ENCODE measurements around the gene TNFAIP3.
"Not testable (repeated sequence)": the region's sequence is repeated elsewhere in the genome, so short reads cannot be mapped to it uniquely, and the experiment has no call there.

TNFAIP3 gene

DNA sequence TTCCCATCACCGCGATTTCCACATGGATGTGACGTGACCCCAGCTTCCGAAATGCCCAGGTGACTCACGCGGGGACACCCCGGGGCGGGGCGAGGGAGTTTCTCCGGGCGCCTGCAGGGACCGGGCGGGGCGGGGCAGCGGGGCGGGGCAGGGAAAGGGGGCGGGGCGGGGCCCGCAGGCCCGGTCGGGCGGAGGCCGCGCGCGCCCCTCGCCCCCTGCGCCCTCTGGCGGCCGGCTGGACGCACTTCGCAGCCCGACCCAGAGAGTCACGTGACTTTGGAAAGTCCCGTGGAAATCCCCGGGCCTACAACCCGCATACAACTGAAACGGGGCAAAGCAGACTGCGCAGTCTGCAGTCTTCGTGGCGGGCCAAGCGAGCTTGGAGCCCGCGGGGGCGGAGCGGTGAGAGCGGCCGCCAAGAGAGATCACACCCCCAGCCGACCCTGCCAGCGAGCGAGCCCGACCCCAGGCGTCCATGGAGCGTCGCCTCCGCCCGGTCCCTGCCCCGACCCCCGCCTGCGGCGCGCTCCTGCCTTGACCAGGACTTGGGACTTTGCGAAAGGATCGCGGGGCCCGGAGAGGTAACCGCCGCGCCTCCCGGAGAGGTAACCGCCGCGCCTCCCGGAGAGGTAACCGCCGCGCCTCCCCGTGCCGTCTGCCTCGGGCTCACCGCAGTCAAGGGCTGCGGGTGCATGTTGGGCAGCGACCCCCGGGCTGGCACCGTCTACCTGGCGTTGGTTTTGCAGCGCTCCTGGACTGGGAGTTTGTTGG lies at the start of gene TNFAIP3:
TSS of gene TNFAIP3 (plus strand) at position 346 of the 771 bp plus-strand sequence. CDS start 3,969 bp downstream, outside the sequence.
- peak; percentile 59 for DNase-seq

DNA sequence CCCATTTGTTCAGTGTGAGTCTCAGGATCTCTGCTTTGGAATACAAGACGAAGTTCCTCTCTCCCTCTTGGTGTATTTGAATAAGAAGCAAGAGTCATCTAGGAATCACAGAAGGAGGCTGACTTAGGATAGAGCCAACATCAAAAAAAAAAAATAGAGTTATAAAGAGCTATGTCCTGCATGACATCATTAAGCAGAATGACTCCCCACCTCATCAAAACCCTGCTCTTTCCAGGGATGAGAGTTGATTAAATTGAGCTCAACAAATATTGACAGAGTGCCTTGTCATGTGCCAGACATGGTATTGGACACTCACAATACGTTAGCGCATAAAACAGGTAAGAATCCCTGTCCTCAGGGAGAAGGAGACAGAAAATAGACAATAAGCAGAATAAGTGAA lies 48.6 kb upstream of the TNFAIP3 start:
- no peak for DNase-seq

DNA sequence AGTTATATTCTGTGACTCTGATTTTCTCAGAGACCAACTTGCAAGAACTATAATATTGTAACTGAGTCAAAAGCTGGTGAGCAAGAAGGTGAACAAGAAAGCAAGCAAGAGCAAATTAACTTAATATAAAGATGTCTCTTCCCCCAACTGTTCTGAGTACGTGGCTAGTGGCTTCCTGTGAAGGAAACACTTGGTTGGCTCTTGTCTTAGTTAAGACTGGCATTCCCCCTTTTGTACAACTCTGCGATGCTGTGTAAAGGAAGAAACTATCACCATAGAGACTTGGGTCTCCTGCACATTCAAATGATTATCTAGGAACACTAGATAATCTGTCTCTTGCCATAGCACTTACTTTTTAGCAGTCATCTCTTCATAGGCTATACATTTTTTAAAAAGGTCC lies 47.3 kb upstream of the TNFAIP3 start:
- no peak for DNase-seq

DNA sequence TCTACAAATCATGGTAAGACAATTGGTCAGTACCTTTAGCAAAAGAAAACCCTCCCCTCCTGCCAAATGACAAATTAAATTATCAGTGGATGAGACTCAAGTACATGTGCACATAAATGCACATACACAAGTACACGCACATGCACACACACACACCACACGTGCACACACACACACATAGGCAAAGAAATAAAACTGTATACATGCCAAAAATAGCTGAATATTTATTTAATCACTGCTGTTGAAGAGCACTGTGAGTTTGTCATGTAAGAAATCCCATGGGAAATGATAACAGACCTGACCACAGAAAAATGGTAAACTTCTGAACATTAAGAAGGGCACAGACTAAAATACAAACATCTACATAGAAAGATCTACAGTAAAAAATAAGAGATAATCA lies 46.6 kb upstream of the TNFAIP3 start:
- no peak for DNase-seq

DNA sequence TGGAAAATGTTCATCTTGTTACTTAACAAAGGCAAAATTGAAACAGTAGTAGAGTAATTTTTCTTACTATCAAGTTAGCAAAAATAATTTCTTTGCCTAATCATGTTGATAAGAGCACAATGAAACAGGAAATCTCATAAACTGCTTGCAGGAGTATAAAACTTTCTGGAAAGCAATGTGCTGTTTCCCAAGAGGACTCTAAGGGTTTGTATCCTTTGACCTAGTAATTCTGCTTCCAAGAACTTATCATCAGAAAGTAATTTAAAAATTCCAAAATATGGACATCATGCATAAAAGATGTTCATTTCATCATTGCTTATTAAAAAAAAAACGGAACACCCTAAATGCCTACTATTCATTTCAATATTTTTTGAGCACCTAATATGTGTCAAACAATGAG lies 46.1 kb upstream of the TNFAIP3 start:
- no peak for DNase-seq

DNA sequence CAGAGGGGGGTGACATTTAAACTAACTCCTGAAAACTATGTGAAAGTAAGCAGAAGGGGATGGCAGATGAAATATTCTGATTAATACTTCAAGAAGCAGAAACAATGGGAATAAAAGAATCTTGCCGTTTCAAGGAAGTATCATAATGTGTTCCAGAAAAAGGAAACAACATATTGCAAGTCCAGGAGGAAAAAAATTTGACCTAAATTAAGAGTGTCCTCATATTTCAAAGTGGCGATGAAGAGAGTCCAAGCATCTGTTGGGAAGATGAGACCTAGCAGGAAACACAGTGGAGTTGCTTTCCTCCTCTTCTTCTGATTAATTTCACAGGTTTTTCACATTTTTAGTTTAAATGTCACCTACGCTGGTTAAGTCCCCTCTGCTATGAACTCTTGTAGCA lies 45.6 kb upstream of the TNFAIP3 start:
- no peak for DNase-seq

DNA sequence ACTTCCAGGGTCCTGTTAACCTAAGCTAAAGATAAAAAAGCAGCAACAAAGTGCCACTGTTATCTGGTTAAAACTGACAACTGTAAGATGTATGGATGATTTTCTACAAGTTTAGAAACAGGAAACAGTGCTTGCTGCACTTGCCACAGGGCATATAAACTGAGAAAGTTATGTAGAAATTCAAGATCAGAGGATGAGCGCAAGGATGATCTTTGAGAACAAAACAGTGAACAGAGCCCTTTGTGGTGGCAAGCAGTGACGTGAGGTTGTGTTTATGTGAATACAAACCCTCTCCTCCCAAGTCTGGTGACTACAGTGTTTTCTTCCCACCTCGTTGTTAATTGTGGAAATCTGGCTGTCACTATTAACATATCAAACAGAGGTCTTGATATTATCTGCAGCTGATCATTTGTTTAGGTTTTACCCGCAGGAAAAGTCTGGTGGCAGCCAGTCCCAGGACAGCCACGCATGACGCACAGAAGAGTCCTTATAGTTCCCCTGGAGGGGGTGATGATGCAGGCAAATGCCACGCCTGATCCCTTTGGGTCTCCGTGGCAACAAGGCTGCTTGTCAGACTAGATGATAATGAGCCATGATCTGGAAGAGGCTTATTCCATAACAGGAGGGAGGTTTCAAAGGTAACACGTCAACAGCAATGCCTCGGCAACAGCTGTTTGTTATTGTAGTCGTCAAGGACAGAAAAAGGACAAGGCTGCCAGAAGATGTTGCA lies 43.1 kb upstream of the TNFAIP3 start:
- DNase-seq, result no peak

DNA sequence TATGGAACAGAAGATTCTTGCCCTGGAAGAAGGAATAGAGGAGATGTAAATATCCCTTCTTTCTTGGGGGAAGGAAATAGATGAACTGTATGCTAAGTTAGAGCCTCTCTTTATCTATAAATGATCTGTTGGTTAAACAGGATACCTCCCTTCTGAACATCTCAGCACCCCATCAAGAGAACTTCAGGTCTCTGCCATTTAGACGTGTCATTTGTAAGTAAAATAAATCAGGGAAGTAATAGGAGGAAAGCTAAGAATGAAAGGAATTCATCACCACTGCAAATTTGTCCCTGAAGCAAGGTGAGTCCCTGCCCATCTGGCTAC lies 42.5 kb upstream of the TNFAIP3 start:
- DNase-seq, result no peak

DNA sequence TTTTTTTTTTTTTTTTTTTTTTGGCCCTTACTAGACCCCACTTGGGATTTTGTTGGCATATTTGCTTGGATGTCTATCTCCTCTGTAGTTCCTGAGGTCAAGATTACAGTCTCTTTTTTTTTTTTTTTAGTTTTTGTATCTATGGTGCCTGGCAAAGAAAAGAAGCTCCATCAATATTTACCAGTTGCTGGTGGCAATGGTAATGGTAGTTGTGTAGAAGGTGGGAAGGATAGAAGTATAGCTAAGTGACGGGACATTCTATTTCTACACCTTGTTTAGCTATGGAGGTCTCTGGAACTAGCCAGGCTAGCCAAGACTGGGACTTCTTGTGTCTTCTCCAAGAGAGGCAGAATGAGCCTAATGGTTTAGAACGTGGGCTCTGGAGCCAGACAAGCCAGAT lies 42.2 kb upstream of the TNFAIP3 start:
- no peak for DNase-seq

DNA sequence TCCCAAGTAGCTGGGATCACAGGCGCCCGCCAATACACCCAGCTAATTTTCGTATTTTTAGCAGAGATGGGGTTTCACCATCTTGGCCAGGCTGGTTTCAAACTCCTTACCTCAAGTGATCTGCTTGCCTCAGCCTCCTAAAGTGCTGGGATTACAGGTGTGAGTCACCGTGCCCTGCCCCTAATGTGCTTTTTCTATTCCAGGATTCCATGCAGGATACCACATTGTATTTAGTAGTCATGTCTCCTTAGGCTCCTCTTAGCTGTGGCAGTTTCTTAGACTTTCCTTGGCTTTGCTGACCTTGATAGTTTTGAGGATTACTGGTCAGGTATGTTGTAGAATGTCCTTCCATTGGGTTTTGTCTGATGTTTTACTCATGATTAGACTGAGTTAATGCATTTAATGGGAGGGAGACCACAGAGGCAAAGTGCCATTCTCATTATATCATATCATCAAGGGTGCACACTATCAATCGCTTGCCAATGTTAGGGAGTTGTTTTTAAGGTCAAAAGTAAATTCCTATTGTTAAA lies 39.6 kb upstream of the TNFAIP3 start:
- no peak for DNase-seq

DNA sequence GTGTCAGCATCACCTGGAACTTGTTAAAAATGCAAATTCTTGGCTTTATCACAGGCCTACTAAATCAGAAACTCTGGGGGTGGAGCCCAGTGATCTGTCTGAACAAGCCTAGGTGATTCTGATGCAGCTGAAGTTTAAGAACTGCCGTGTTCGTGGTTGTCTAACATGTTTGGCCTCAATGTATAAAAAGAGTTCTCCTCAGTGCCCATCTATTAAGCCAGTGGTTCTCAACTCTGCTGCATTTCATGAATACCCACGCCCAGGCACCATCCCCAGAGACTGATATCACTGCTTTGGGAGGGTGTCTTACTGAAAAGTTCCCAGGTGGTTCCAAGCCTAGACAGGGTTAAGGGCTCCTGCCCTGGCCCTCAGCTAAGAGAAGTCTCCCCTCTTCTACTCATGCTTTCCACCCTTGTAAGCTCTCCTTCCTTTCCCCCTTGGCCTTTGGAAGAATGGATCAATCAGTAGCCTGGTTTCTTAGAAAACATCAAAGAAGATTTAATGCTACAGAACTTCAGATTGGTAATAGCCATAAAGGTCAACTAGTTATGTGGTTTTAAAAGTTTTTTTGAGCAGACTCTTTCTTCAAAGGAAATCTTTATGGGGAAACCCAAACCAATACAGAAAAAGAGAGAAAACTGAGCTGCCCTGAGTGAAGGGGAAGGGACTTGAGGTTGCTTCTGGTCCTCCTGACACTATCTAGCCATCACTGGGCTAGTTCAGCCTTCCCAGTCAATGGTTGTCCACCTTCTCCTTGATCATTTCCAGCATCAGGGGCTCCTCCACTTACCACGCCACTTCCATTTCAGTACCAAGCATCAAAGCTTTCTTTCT lies 38.9 kb upstream of the TNFAIP3 start:
- DNase-seq, result no peak

DNA sequence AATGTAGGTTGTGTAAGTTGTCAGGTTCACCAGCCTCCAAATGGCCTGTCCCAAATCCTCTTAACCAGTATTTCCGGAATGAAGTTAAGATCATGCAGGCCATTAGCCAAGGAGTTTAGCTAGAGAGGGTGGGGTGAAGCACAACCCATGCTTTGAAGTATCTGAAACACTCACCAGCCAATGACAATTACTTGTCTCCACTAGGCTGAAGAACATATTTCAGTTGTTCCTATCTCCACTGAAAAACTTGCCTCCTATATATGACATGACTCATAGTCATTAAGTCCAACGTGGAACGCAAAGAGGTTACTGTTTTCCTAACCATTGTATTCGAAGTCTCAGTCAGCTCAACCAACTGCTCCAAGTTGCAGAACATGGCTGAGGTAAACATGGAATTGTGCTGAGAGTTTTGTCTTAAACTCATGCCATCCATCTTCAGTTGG lies 37.4 kb upstream of the TNFAIP3 start:
- DNase-seq, result no peak

DNA sequence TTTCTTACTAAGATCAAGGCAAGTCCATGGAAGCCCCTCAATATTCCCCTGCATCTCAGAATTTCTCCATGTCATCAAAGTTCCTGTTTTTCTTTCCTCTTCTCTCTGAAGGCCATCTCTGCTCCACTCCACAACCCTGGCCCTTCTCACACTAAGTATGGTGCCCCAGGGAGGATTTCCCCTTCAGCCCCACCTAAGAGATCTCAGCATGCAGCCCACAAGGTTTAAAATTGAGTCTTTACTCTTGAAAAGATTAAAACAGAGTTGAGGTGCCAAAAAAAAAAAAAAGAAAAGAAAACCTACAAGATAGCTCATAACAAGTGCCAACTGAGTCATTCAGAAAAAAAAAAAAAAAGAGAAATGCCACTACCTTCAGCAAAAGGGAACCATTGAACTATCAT lies 36.5 kb upstream of the TNFAIP3 start:
- no peak for DNase-seq

DNA sequence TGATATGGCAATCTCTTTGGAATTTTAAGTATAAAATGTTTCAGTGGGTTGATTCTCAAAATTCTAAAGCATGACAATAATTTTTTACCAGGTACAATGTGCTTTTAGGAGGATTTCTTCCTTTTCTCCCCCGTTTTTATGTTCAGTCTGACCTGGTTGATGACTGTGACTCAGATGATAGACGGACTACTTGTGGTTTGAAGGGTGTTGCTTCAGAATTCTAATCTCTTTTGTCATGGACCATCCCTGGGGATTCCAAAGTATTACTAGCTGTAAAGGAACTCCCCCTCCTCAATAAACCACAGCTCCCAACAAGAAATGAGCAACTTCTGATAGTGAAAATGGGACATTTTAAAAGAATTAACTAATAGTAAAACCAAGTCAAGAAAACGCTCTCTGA lies 34.9 kb upstream of the TNFAIP3 start:
- DNase-seq, result no peak

DNA sequence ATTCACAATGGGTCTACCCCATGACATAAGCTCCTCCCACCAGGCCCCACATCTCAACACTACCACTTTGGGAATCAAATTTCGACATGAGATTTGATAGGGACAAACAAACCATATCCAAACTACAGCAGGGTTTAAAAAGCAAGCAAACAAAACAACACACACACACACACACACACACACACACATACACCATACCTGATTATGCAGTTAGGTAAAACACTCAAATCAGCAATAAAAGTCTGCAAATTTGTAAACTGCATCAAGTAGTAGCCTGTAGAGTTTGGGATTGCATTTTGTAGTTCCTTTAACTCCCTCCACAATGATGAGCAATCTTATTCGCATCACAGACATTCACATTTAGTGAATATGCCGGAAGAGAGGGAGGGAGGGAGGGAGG lies 32.6 kb upstream of the TNFAIP3 start:
- no peak for DNase-seq

DNA sequence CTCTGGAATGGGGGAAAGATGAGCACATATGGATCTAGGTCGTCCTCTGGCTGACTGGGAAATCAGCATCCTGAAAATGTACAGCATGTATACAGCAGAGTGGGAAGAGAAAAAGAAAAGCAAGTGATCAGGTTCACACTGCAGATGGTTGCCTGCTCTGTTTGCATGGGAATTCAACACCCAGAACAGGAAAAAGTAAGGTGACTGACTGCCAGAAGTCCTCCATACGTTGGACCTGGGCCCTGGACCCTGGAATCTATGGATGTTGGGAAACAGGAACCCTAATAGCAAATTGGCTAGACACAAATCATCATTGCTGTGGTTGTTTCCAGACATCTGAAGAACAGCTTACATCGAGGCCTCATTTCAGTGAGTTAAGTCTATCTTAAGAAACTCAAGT lies 30.3 kb upstream of the TNFAIP3 start:
- no peak for DNase-seq

DNA sequence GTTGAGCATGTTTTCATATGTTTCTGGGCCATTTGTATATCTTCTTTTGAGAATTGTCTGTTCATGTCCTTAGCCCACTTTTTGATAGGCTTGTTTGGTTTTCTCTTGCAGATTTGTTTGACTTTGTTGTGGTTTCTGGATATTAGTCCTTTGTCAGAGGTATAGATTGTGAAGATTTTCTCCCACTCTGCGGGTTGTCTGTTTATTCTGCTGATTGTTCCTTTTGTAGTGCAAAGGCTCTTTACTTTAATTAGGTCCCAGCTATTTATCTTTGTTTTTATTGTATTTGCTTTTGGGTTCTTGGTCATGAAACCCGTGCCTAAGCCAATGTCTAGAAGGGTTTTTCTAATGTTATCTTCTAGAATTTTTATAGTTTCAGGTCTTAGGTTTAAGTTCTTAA lies 29.0 kb upstream of the TNFAIP3 start:
- not testable (repeated sequence) for DNase-seq

DNA sequence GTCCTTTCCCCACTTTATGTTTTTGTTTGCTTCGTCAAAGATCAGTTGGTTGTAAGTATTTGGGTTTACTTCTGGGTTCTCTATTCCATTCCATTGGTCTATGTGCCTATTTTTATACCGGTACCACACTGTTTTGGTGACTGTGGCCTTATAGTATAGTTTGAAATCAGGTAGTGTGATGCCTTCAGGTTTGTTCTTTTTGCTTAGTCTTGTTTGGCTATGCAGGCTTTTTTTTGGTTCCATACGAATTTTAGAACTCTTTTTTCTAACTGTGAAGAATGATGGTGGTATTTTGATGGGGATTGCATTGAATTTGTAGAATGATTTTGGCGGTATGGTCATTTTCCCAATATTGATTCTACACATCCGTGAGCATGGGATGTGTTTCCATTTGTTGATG lies 28.5 kb upstream of the TNFAIP3 start:
- DNase-seq, result not testable (repeated sequence)

DNA sequence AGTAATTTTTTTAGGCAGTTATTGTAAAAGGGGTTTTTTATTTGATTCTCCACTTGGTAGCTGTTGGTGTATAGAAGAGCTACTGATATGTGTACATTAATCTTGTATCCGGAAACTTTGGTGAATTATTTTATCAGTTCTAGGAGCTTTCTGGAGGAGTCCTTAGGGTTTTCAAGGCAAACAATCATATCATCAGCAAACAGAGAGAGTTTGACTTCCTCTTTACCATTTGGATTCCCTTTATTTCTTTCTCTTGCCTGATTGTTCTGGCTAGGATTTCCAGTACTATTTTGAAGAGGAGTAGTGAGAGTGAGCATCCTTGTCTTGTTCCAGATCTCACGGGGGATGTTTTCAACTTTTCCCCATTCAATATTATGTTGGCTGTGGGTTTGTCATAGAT lies 28.0 kb upstream of the TNFAIP3 start:
- no peak for DNase-seq

DNA sequence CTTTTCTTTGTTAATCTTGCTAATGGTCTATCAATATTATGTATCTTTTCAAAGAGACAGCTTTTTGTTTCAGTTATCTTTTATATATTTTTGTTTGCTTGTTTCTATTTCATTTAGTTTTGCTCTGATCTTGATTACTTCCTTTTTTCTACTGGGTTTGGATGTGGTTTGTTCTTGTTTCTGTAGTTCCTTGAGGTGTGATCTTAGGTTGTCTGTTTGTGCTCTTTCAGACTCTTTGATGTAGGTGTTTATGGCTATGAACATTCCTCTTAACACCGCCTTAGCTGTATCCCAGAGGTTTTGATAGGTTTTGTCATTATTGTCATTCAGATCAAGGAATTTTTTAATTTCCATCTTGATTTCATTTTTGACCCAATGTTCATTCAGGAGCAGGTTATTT lies 26.8 kb upstream of the TNFAIP3 start:
- DNase-seq, result no peak

DNA sequence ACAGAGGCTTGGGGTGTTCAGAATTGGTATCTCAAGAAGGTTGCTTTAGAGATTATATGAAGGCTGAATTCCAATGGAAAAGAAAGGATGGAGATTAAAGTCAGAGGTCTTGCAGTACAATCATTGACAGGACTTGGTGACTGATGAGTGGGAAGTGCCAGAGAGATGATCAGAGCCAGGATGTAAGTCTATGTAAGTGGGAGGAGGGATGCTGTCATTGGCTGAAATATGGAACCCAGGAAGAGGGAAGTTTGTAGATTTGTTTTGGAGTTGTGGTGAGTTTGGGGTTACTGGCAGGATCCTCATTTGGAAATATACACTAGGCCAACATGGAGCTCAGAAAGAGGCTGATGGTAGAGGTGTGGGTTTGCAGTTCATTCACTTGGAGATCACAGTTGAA lies 23.8 kb upstream of the TNFAIP3 start:
- no peak for DNase-seq

DNA sequence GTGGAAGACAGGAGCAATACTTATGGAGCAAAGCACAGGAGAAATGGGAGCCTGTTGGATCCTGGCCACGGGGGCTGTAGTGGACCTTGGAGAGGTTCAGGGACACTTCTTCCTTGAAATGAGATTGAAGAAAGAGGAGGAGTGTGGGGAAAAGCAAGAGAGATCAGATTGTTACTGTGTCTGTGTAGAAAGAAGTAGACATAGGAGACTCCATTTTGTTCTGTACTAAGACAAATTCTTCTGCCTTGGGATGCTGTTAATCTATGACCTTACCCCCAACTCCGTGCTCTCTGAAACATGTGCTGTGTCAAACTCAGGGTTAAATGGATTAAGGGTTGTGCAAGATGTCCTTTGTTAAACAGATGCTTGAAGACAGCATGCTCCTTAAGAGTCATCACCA lies 22.7 kb upstream of the TNFAIP3 start:
- not testable (repeated sequence) for DNase-seq

DNA sequence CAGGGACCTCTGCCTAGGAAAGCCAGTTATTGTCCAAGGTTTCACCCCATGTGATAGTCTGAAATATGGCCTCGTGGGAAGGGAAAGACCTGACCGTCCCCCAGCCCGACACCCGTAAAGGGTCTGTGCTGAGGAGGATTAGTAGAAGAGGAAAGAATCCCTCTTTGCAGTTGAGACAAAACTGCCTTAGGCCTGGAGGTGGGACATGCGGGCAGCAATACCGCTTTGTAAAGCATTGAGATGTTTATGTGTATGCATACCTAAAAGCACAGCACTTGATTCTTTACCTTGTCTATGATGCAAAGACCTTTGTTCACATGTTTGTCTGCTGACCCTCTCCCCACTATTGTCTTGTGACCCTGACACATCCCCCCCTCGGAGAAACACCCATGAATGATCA lies 22.3 kb upstream of the TNFAIP3 start:
- DNase-seq, result not testable (repeated sequence)

DNA sequence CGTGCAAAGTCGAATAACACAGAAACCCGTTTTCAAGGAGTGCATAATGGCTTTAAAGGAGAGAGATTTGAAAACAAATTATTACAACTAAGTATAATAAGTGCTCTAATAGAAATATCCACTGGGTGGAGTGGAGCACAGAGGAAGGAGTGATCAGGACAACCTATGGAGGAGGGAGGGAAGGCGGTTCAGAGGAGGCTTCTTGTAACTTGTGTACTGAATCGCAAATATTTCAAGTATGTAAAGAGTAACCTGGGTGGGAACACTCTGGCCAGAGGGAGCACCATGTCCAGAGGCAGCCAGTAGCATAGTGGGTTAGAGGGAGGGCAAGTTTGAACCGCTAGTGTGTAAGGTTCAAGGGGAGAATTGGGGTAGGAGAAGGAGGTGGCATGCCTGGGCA lies 21.6 kb upstream of the TNFAIP3 start:
- DNase-seq, result no peak

Data from NCI-H510A (cell line).